ENCODE results near the gene HNRNPAB.

HNRNPAB gene

GRCh38 chr5:178204182-178204934, at the start of gene HNRNPAB:
TSS of gene HNRNPAB (plus strand) at chr5:178204533. CDS start at chr5:178204838, 305 bp downstream.
- DNase-seq, result peak; percentile 95
- H3K4me2 ChIP-seq (ENCODE audit: low read depth, low read length), result peak within 1 kb of the TSS; percentile 98
- peaks cover 40% of the 10 kb centered on the region for H4K20me1 ChIP-seq (ENCODE audit: insufficient read depth, low read length)
- H3K36me3 ChIP-seq (replicated peaks; ENCODE audit: insufficient read depth, low read length), result peaks cover 27% of the 10 kb centered on the region
- peak within 1 kb of the TSS; percentile 72; the same call in 1 of the 2 replicates for H3K27ac ChIP-seq (ENCODE audit: low read length)
- peak within 1 kb of the TSS; percentile 89 for H3K9ac ChIP-seq (ENCODE audit: low read length)
- H3K9me2 ChIP-seq (replicated peaks; ENCODE audit: insufficient read depth, low read length), result no peaks in the 10 kb centered on the region
- peaks cover 21% of the 10 kb centered on the region for H3F3A ChIP-seq (ENCODE audit: insufficient read depth, low read length)
- H3K4me3 ChIP-seq (ENCODE audit: low read length), result peak within 1 kb of the TSS; percentile 89
- peaks cover 13% of the 10 kb centered on the region for H3K4me1 ChIP-seq (ENCODE audit: low read length)
- H3K9me3 ChIP-seq (replicated peaks; ENCODE audit: insufficient read depth, low read length), result no peaks in the 10 kb centered on the region
- H3K27me3 ChIP-seq (replicated peaks; ENCODE audit: insufficient read depth, low read length), result no peaks in the 10 kb centered on the region
- no peak for TF ChIP-seq EZH2 (optimal IDR thresholded peaks at IDR 0.05; ENCODE audit: low read depth, low read length)
- H3K79me2 ChIP-seq (ENCODE audit: low read length), result peaks cover 52% of the 10 kb centered on the region
- H2AFZ ChIP-seq (ENCODE audit: low read length), result peak within 1 kb of the TSS; percentile 97

DNA sequence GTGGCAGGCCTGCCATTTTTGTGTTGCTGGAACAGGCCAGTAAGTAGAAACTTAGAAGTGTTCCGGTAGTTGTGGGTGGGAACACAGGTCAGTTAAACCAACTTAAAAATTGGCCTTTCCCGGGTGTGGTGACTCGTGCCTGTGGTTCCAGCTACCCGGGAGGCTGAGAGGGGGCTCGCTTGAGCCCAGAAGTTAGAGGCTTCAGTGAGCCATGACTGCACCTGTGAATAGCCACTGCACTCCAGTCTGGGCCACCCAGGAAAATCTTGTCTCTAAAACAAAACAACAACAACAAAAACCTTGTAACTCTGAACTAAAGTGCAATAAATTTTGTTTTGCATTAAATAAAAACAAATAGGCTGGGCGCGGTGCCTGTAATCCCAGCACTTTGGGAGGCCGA, 49.3 kb upstream of the HNRNPAB start:
- no peaks in the 10 kb centered on the region; the same call in 1 of the 2 replicates for H3K27me3 ChIP-seq (replicated peaks; ENCODE audit: insufficient read depth, low read length)
- H3K9me3 ChIP-seq (replicated peaks; ENCODE audit: insufficient read depth, low read length), result no peaks in the 10 kb centered on the region
- no peaks in the 10 kb centered on the region for H3K4me1 ChIP-seq (ENCODE audit: low read length)
- no peak overlapping the region for H3K27ac ChIP-seq (ENCODE audit: low read length)
- H4K20me1 ChIP-seq (ENCODE audit: insufficient read depth, low read length), result no peaks in the 10 kb centered on the region
- H3K4me3 ChIP-seq (ENCODE audit: low read length), result no peak overlapping the region
- no peak overlapping the region for H3K9ac ChIP-seq (ENCODE audit: low read length)
- H3K36me3 ChIP-seq (replicated peaks; ENCODE audit: insufficient read depth, low read length), result peaks cover 5% of the 10 kb centered on the region; the same call in 1 of the 2 replicates
- H3K79me2 ChIP-seq (ENCODE audit: low read length), result peaks cover 34% of the 10 kb centered on the region
- H3K4me2 ChIP-seq (ENCODE audit: low read depth, low read length), result no peak overlapping the region
- TF ChIP-seq EZH2 (optimal IDR thresholded peaks at IDR 0.05; ENCODE audit: low read depth, low read length) (no peak), EZH2phosphoT487 (IDR thresholded peaks at IDR 0.05; ENCODE audit: low read length) (no peak), CTCF (IDR thresholded peaks at IDR 0.05; ENCODE audit: low read length) (no peak)
- H3K9me2 ChIP-seq (replicated peaks; ENCODE audit: insufficient read depth, low read length), result no peaks in the 10 kb centered on the region
- H3F3A ChIP-seq (ENCODE audit: insufficient read depth, low read length), result no peaks in the 10 kb centered on the region; the same call in 1 of the 2 replicates
- no peak overlapping the region for H2AFZ ChIP-seq (ENCODE audit: low read length)
- no peak for DNase-seq

DNA sequence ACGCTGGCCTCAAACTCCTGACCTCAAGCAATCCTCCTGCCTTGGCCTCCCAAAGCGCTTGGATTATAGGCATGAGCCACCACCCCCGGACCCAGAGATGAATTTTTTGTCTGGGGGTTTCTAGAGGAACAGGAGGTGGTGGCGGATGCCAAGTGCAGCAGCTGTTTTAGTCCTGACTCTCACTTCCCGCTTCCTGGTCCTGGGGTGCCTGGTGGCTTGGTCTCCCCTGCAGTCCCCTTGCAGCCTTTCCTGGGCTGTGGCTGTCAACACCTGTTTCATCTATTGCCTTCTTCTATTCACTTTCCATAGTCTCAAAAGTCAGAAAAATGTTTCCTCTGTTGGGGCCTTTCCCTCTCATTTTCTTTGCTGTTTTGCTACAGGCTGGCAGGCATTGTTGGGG, 44.2 kb upstream of the HNRNPAB start:
- no peaks in the 10 kb centered on the region; the same call in 1 of the 2 replicates for H3F3A ChIP-seq (ENCODE audit: insufficient read depth, low read length)
- peaks cover 5% of the 10 kb centered on the region; the same call in 1 of the 2 replicates for H3K4me1 ChIP-seq (ENCODE audit: low read length)
- H3K9ac ChIP-seq (ENCODE audit: low read length), result no peak overlapping the region
- H3K4me2 ChIP-seq (ENCODE audit: low read depth, low read length), result no peak overlapping the region
- no peak overlapping the region for H3K27ac ChIP-seq (ENCODE audit: low read length)
- no peak overlapping the region for H3K4me3 ChIP-seq (ENCODE audit: low read length)
- H3K27me3 ChIP-seq (replicated peaks; ENCODE audit: insufficient read depth, low read length), result peaks cover 12% of the 10 kb centered on the region
- no peaks in the 10 kb centered on the region for H3K79me2 ChIP-seq (ENCODE audit: low read length)
- no peak for TF ChIP-seq EZH2phosphoT487 (IDR thresholded peaks at IDR 0.05; ENCODE audit: low read length)
- no peak for TF ChIP-seq CTCF (IDR thresholded peaks at IDR 0.05; ENCODE audit: low read length)
- TF ChIP-seq EZH2 (optimal IDR thresholded peaks at IDR 0.05; ENCODE audit: low read depth, low read length), result no peak
- H3K9me2 ChIP-seq (replicated peaks; ENCODE audit: insufficient read depth, low read length), result no peaks in the 10 kb centered on the region
- H4K20me1 ChIP-seq (ENCODE audit: insufficient read depth, low read length), result no peaks in the 10 kb centered on the region
- no peak overlapping the region for H2AFZ ChIP-seq (ENCODE audit: low read length)
- DNase-seq, result no peak
- no peaks in the 10 kb centered on the region for H3K36me3 ChIP-seq (replicated peaks; ENCODE audit: insufficient read depth, low read length)
- no peaks in the 10 kb centered on the region for H3K9me3 ChIP-seq (replicated peaks; ENCODE audit: insufficient read depth, low read length)

DNA sequence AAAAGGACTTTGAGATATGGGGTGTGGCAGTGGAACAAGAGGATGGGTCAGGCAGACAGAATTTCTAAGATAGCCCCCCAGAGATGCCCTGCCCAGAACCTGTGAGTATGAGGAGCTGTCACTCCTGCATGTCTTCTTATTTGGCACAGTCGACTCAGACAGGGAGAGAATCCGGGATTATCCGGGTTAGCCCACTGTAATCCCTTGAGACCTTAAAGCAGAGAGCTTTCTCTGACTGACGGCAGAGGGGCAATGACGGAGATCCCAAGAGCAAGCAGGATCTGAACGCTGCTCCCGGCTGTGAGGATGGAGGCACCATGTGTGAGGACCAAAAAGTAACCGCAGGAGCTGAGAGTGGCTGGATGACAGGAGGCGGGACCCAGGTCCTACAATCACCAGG, 41.9 kb upstream of the HNRNPAB start:
- Histone ChIP-seq H3K4me2 (ENCODE audit: low read depth, low read length) (no peak overlapping the region), H3K9ac (ENCODE audit: low read length) (no peak overlapping the region), H3K4me1 (ENCODE audit: low read length) (peaks cover 5% of the 10 kb centered on the region; the same call in 1 of the 2 replicates), H3F3A (ENCODE audit: insufficient read depth, low read length) (no peaks in the 10 kb centered on the region), H3K27ac (ENCODE audit: low read length) (no peak overlapping the region), H3K36me3 (replicated peaks; ENCODE audit: insufficient read depth, low read length) (no peaks in the 10 kb centered on the region), H2AFZ (ENCODE audit: low read length) (no peak overlapping the region), H3K9me2 (replicated peaks; ENCODE audit: insufficient read depth, low read length) (no peaks in the 10 kb centered on the region), H3K4me3 (ENCODE audit: low read length) (no peak overlapping the region), H3K79me2 (ENCODE audit: low read length) (no peaks in the 10 kb centered on the region), H3K9me3 (replicated peaks; ENCODE audit: insufficient read depth, low read length) (no peaks in the 10 kb centered on the region), H3K27me3 (replicated peaks; ENCODE audit: insufficient read depth, low read length) (peaks cover 12% of the 10 kb centered on the region), H4K20me1 (ENCODE audit: insufficient read depth, low read length) (no peaks in the 10 kb centered on the region)
- TF ChIP-seq EZH2phosphoT487 (IDR thresholded peaks at IDR 0.05; ENCODE audit: low read length) (no peak), CTCF (IDR thresholded peaks at IDR 0.05; ENCODE audit: low read length) (no peak), EZH2 (optimal IDR thresholded peaks at IDR 0.05; ENCODE audit: low read depth, low read length) (no peak)
- DNase-seq, result no peak
